ENCODE results near the gene TCEA2.

TCEA2 gene

DNA sequence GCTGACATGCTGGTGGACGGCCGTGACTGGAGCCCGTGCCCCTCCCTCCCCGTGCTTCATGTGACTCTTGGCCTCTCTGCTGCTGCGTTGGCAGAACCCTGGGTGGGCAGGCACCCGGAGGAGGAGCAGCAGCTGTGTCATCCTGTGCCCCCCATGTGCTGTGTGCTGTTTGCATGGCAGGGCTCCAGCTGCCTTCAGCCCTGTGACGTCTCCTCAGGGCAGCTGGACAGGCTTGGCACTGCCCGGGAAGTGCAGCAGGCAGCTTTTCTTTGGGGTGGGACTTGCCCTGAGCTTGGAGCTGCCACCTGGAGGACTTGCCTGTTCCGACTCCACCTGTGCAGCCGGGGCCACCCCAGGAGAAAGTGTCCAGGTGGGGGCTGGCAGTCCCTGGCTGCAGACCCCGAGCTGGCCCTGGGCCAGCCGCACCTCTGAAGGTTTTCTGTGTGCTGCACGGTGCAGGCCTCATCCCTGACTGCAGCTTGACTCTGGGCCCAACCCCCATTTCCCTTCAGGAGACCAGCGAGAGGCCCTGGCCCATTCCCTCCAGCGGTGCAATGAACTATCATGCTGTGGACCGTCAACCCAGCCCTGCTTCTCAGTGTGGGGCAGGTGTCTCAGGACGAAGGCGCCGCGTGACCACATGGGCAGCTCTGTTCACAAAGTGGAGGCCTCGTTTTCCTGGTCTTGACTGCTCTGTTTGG lies 36.2 kb downstream of the TCEA2 start:
- no peak for DNase-seq

DNA sequence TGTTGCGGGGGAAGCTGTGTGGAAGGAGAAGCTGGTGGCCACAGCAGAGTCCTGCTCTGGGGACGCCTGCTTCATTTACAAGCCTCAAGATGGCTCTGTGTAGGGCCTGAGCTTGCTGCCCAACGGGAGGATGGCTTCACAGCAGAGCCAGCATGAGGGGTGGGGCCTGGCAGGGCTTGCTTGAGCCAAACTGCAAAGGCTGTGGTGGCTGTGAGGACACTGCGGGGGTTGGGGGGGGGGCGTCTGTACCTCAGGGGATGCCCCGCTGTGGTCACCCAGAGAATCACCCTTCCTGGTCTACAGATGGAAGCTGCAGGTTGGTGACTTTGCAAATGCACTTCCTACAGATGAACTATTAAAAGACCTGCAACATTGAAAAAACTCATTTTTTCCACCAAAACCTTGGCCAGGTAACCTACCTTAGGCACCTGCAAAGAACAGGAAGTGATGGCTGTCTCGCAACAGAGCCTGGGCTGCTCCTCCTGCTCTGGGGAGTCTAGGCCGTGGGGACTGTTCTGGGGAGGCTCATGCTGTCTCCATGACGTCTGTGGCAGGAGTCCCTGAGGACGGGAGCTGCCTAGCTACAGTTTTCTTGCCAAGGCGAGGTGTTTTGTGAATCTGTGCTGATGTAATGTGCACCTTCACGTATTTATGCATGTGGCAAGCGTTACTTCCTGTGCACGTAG lies 37.0 kb downstream of the TCEA2 start:
- no peak for DNase-seq

DNA sequence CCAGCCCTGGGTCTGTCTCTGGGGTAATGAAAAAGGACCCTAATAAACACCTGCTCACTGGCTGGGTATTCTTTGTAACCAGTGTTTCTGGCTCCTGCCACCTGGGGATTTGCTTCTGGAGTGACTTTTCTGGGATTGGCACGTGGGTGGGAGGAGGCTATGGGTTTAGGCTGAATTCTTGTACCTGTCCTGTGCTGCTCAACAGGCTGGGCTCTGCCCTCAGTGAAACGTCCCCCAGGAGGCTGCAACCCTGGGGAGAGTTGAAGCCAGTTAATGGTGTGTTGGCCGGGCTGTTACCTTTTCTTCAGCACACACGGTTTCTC lies 37.5 kb downstream of the TCEA2 start:
- DNase-seq, result no peak

DNA sequence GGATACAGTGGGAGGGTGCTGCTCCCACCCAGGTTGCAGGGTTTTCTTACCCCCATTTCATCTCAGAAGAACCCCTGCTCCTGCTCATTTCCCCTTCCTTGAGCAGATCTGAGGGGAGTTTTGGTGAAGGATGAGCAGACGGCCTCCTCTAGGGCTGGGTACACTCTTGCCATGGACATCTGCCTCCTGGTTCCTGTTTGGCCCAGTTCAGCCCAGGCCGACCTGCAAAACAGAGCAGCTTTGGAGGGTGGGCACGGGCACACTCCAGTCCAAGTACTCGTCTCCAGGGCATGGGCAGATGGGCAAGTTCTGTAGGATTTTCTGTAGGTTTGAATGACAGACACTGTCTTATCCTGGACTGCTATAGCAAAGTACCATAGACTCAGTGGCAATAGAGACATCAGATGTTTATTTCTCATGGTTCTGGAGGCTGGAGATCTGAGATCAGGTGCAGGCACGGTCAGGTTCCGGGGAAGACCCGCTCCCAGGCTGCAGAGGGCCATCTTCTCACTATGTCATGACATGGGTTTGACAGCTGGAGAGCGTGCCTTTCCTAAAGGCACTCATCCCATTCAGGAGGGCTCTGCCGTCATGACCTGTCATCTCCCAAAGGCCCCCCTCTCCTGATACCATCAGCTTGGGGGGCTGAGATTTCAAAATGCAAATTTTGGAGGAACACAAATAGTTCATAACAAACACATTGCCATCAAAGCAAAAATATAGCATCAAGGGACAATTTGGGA lies 38.1 kb downstream of the TCEA2 start:
- DNase-seq, result no peak

DNA sequence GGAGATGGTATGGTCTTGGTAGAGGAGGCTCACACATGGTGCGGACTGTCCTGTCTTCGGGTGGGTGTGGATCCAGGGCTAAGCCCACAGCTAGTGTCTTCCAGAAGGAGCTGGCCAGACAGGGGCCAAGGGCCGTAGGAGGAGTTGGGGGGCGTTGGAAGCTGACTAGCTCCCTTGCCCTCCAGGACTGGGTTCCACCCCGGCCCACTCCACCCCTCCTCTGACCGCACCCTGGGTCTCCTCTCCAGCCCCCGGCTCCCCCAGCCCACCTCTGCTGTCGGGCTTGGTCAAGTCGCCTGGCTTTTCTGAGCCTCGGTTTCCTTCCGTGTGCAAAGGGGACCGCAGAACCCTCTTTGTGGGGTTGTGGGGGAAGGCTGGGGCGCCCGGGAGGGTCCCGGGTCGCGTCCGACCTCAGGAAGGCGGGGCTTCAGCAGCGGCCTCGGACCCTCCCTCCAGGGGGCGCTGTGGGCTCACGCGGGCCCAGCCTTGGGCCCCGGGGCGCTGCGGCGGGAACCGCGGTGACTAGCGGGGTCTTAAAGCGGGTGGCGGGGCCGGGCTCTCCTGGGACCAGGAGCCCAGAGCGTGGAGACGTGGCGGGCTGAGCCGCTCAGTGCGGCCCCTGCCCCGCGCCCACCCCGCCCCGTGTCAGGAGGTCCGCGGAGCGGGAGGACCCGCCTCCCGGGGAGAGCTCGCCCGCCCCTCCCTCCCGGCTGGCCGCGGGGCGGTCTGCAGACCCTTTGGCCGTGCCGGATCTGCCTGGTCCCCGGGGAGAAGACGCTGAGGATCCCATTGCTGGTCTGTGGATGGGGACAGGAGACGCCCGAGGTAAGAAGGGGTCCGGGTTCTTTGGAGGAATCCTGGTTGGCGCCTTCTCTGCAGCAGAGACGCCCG lies 39.0 kb downstream of the TCEA2 start:
- peak; percentile 72 for DNase-seq

DNA sequence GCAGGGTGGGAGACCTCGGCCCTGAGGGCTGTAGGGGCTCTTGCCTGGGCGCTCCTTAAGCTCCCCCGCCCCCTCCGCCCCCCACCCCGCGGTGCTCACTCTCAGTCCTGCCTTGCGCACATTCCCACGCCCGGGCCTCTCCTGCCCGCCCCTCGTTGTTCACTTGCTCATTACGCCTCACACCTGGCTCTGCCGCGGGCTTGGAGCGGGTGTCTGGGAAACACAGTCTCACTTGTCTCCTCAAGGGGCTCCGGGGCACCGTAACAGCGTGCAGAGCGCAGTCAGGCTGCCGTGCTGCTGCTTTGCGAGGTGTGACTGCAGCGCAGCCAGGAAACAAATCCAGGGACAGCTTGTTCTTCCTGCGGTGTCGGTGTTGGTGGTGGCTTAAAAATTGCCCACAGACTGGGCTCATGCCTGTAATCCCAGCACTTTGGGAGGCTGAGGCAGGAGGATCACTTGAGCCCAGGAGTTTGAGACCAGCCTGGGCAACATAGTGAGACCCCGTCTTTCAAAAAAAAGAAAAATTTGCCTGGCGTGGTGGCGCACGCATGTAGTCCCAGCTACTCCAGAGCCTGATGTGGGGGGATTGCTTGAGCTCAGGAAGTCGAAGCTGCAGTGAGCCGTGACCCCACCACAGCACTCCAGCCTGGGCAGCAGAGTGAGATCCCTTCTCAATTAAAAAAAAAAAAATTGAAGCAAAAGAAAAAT lies 39.8 kb downstream of the TCEA2 start:
- DNase-seq, result no peak

DNA sequence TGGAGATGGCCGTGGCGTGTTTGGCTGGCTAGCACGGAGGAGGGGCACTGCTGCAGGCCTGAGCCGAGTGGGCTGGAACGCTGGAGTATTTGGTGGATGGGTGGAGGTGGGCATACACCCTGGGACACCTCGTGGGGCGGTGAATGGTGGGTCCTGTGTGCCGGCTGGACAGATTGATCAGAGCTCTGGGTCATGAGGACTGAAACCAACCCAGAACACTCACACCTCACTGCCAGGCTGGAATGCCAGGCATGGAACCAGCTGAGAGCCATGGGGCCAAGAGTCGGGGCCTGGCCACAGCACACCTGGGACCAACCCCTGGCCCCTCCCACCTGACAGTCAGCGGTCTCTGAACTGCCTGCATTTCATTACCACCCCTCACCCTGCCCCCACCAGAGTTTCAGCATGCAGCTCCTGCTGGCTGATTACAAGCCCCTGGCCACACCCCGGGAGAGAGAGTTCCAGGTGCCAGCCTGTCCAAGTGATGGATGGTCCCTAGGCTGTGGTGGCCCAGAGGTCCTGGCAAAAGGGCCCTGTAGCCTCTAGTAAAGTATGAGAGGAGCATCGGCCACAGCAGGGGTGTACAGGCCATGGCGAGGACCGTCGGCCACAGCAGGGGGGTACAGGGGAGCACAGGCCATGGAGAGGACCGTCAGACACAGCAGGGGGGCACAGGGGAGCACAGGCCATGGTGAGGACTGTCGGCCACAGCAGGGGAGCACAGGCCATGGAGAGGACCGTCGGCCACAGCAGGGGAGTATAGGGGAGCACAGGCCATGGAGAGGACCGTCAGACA lies 41.1 kb downstream of the TCEA2 start:
- DNase-seq, result no peak

DNA sequence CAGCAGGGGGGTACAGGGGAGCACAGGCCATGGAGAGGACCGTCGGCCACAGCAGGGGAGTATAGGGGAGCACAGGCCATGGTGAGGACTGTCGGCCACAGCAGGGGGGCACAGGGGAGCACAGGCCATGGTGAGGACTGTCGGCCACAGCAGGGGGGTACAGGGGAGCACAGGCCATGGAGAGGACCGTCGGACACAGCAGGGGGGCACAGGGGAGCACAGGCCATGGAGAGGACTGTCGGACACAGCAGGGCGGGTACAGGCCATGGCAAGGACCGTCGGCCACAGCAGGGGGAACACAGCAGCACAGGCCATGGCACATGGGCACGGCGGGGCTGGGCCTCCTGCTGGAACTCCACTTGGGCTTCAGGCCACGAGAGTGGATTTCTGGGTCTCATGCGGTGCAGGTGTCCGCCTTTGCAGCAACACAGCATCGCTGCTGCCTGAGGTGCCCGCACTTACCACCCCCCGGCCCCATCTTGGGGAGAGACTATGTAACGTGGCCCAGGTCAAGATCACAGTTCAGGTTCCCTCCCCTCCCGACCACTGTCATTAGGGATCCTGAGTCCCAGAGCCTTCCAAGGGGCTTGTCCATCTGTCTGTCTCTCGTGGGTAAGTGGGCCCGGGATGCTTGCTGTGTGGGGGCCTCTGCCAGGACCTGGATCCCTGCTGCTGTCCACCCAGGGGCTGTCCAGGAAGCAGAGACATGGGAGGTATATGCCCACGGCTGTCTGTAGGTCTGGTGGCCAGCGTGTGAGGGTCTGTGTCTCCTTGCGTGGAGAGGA lies 41.9 kb downstream of the TCEA2 start:
- DNase-seq, result no peak

DNA sequence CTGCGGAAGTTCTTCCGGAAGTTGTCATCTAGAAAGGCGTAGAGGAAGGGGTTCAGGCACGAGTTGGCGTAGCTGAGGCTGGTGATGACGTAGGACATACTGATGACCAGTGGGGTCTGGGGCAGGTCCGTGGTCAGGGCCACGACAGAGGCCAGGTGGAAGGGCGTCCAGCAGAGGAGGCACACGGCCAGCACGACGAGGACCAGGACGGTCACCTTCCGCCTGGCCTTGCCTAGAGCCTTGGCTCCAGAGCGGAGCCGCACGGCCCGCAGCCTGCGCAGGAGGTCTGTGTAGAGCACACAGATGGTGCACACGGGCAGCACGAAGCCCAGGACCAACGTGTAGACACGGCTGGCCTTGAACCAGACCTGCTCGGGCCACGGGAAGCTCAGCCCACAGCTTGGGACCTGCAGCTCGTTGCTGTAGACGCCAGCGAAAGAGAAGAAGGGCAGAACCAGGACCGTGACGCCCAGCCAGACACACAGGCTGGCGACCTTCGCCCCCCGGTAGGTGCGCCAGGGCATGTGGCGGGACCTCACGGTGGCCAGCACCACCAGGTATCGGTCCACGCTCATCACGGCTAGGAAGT lies 42.9 kb downstream of the TCEA2 start:
- no peak for DNase-seq

DNA sequence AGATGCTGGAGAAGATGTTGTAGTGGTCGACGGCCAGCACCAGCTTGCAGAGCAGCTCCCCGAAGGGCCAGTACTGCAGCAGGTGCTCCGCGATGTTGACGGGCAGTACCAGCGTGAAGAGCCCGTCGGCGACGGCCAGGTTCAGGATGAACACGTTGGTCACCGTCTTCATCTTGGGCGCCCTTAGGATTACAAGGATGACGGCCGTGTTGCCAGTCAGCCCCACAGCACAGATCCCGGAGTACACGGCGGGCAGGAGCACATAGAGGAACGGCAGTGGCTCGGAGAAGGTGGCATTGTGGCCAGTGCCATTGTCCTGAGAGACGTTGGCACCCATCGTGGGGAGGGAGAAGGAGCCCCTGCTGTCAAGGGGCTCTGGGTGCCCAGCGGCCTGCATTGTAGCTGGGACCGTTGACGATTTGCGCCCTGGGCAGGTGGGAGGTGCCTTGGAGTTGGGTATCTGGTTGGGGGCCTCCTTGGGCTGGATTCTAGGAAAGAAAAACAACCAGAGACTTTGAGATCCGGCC lies 43.5 kb downstream of the TCEA2 start:
- DNase-seq, result no peak

DNA sequence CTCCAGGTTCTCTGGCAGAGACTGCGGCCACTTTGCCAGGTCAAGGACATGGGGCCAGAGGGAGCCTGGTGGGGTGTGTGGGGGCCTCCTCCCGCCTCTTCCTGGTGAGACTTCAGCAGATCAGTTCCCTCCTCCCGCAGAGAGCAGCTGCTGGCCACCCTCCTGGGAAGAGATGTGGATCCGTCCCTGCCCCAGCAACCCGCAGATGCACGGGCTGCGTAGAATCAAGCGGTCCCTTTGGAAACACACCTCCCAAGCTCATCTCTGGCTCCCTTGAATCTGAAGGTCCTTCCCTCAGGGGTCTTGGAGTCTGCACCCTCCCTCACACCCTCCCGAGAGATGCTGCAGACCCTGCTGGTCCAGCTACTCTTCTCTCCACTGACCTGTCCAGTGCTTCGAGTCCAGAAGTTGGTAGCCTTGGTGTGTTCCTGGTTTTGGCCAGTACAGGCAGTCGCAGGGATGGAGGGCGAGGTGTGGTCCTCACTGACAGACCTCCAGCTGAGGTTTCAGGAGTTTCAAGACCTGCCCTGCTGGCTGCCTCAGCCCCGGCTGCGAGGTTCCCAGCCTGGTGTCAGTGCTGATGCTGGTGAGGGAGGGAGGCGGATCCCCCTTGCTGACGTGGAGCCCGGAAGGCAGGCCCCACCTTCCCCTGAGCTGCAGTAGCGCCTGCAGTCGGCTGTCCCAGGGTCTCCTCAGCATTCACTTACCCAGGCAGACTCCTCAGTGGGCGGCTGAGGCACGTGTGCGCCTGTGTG lies 44.2 kb downstream of the TCEA2 start, which contains the start of gene NPBWR2:
Gene NPBWR2, minus strand, starts transcription at position 585 of the 755 bp plus-strand sequence. CDS start 734 bp downstream, outside the sequence.
- DNase-seq, result peak; percentile 30

DNA sequence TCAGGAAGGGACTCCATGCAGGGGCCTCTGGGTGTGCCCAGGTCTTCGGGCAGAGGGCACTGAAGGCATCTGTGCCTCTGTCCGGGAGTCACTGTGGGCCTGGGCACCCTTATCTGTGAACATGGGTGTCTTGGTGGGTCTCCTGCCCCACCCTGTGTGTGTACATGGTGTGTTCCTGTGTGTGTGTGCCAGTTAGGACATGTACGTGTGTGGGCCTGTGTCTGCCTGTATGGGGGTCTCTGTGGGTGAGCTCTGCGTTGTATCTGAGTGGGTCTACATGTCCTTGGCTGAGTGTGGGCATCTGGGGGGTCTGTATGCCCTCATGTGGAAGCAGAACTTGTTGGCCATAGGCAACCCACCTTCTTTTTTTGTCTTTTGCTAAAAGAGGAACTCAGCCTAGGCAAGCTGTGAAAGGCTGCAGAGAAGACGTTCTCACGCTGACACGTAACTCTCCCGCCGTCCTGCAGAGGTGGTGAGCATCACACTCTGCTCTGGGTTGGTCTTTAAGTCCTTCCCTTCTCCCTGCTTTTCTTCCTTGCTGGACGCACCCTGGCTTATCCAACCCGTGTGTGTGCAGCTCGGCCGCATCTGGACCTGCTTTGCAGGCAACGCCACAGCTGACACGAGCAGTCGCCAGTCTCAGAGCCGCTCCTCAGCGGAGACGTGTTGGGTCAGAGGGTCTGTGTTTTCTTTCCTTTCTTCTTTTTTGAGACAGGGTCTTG lies 44.9 kb downstream of the TCEA2 start:
- no peak for DNase-seq

DNA sequence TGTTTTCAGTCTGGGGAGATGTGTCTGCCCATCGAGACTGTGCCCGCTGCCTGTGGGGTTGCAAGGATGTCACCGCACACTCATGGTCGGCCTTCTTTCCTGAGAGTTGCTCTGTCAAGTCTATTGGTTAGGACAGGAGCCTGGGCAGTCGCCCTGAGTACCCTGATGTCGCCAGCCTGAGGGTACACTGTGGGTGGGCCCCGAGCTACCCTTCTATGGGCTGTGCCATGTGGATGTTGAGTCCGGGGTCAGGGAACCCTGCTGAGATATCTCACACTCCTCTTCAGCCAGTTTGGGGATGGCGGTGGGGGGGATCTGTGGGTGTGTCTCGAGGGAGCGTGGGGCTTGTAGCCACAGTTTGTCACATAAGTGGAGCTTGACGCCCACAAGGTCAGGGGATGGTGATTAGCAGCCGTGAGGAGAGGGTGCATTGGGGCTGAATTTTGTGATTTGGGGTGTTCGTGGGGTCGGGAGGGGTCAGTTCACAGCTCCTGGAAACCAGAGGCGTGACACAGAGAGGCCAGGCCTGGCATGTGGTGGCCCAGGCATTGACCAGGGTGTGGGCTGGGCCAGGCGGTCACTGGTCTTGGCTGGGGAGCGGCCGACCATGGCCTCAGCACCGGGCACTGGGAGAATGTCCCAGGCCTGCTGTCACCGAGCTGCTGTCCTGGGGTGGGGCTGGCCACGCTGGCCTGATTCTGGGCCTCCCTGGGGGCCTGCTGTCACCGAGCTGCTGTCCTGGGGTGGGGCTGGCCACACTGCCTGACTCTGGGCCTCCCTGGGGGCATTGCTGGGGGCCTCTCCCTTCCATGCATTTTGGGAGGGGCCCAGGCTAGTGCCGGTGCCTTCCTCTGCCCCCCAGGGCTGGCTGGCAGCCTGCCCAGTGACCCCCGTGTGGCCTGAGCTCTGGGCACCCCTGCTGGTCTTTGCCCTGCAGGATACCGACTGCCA lies 46.0 kb downstream of the TCEA2 start:
- DNase-seq, result no peak

DNA sequence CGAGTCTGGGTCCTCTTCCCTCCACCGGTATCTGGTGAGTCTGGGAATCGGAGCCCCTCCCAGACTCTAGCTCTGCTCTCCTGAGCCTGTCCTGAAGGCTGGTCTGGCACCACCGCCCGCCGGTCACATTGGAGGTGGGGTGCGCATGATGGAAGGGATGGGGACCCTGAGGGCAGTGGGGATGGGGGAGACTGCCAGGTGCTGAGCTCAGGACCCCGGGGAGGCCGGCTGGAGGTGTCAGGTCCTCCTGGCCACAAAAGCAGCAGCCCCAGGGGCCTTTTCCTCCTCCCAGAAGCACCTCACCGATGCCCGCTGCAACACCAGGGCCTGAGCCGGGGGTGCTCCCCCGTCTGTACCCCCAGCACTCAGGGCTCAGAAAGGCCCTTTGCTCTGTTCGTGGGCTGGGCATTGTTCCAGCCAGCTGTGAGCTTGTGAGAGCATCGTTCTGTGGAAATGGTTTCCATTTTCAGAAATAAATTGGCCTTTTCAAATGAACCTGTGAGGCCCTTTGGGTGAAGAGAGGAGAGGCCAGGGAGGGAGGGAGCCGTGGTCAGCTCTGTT lies 46.9 kb downstream of the TCEA2 start:
- no peak for DNase-seq

DNA sequence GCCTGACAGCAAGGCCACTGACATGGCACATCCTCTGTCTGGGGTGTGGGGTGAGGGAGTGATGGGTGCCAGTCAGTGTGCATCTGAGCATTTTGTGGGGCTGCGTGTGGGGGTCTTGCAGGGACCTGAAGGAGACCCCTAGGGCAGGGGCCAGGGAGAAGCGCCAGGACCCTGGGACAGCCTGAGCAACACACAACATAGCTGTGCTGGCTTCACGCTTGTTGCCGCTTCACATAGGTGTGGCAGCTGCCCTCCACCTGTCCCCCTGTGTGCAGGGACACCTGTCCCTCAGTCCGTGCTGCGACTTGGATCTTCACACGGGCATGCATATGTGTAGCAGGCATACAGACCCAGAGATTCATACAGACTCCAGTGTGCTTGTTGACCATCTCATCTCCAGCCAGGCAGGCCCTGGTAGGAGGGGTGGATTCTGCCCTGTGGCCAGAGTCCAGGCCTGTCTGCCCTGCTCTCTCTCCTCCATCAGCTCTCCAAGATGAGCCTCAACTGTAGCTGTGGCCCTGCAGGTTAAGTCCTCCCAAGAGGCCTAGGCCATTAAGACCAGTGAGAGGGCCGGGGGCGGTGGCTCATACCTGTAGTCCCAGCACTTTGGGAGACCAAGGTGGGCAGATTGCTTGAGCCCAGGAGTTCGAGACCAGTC lies 47.5 kb downstream of the TCEA2 start:
- no peak for DNase-seq

Measured in activated CD4-positive, alpha-beta T cell treated with anti-CD3 and anti-CD28 coated beads, Interleukin-2, amount 50 U/mL, for 1 hour (primary cell).